SU-DHL-6 (cell line): ENCODE results near the gene SGCD.

Experiments used
- H2AFZ ChIP-seq: fragments of 200-600 bp; sonication (generic); 2 replicates; pipeline ENCODE4 v1.6.1; 2014; ENCODE audit warnings: low read depth, mild to moderate bottlenecking, moderate library complexity, mixed read lengths, antibody characterized with exemption, low read length; ENCODE audit not compliant: severe bottlenecking
- H3F3A ChIP-seq: fragments of 200-600 bp; shearing (Covaris generic); 2 replicates; pipeline ENCODE4 v1.6.0; 2016; ENCODE audit warnings: antibody characterized with exemption, mild to moderate bottlenecking; ENCODE audit not compliant: insufficient read depth
- H3K27ac ChIP-seq: fragments of 200-600 bp; sonication (generic); 2 replicates; pipeline ENCODE4 v1.5.1; 2016; ENCODE audit warnings: low read depth, mild to moderate bottlenecking, low read length, moderate library complexity, mixed read lengths
- H3K27me3 ChIP-seq: fragments of 200-600 bp; sonication (generic), shearing (Covaris generic); 2 replicates; pipeline ENCODE4 v1.6.0; 2014; ENCODE audit warnings: mild to moderate bottlenecking, low read length
- H3K36me3 ChIP-seq: fragments of 200-600 bp; sonication (generic); 2 replicates; pipeline ENCODE4 v1.6.1; 2014; ENCODE audit warnings: mild to moderate bottlenecking, low read length, mixed read lengths
- H3K4me2 ChIP-seq: fragments of 300-600, 200-600 bp; shearing (Covaris generic), sonication (generic); 2 replicates; pipeline ENCODE4 v1.6.0; 2014; ENCODE audit warnings: low read length, low read depth, mild to moderate bottlenecking; ENCODE audit not compliant: poor library complexity, severe bottlenecking
- H3K4me3 ChIP-seq: fragments of 200-600 bp; sonication (generic); 2 replicates; pipeline ENCODE4 v1.5.1; 2014; ENCODE audit warnings: antibody characterized with exemption, low read length, mild to moderate bottlenecking, mixed read lengths; ENCODE audit not compliant: insufficient read depth, poor library complexity, severe bottlenecking
- H3K79me2 ChIP-seq: fragments of 200-600 bp; sonication (generic); 2 replicates; pipeline ENCODE4 v1.6.1; 2014; ENCODE audit warnings: mild to moderate bottlenecking, low read length, moderate library complexity; ENCODE audit not compliant: insufficient read depth
- H3K9ac ChIP-seq: fragments of 200-600 bp; sonication (generic); 2 replicates; pipeline ENCODE4 v1.7.0; 2014; ENCODE audit warnings: mild to moderate bottlenecking, low read length
- H3K9me2 ChIP-seq: fragments of 200-600 bp; sonication (generic); replicated peaks from 2 replicates; pipeline ENCODE4 v1.6.1; 2014; ENCODE audit warnings: low read length; ENCODE audit not compliant: insufficient read depth
- H3K9me3 ChIP-seq: fragments of 200-600 bp; sonication (generic); 2 replicates; pipeline ENCODE4 v1.6.1; 2014; ENCODE audit warnings: low read length, mixed read lengths; ENCODE audit not compliant: insufficient read depth
- H4K20me1 ChIP-seq: fragments of 200-600 bp; sonication (generic); 2 replicates; pipeline ENCODE4 v1.6.1; 2014; ENCODE audit warnings: low read depth, mild to moderate bottlenecking, antibody characterized with exemption, low read length, moderate library complexity, mixed read lengths
- CTCF ChIP-seq: fragments of 200-600 bp; sonication (generic); IDR thresholded peaks from one replicate; pipeline ENCODE4 v1.5.1; 2017; ENCODE audit warnings: antibody characterized with exemption, mild to moderate bottlenecking, low read length, moderate library complexity; ENCODE audit not compliant: insufficient read depth, poor library complexity, severe bottlenecking
- EZH2phosphoT487 ChIP-seq: fragments of 200-600 bp; sonication (generic), shearing (Covaris generic); conservative IDR thresholded peaks from 2 replicates; pipeline ENCODE4 v1.6.1; 2018; ENCODE audit warnings: mild to moderate bottlenecking, antibody characterized with exemption, low read length, moderate library complexity, mixed read lengths

The SGCD gene

GRCh38 chr5:156331845-156332244 lies 4.9 kb downstream of the SGCD start:
- no peaks in the 10 kb centered on the region for H3K79me2 ChIP-seq
- no peaks in the 10 kb centered on the region for H3K27me3 ChIP-seq
- no peak overlapping the region for H2AFZ ChIP-seq
- no peaks in the 10 kb centered on the region for H3K9me3 ChIP-seq
- no peak overlapping the region for H3K27ac ChIP-seq
- H3K4me2 ChIP-seq, result no peak overlapping the region
- no peaks in the 10 kb centered on the region for H3K9me2 ChIP-seq
- no peaks in the 10 kb centered on the region for H3F3A ChIP-seq
- H3K4me3 ChIP-seq, result no peak overlapping the region
- TF ChIP-seq CTCF (no peak), EZH2phosphoT487 (no peak)
- H3K36me3 ChIP-seq, result no peaks in the 10 kb centered on the region
- no peak overlapping the region for H3K9ac ChIP-seq
- no peaks in the 10 kb centered on the region for H4K20me1 ChIP-seq

DNA sequence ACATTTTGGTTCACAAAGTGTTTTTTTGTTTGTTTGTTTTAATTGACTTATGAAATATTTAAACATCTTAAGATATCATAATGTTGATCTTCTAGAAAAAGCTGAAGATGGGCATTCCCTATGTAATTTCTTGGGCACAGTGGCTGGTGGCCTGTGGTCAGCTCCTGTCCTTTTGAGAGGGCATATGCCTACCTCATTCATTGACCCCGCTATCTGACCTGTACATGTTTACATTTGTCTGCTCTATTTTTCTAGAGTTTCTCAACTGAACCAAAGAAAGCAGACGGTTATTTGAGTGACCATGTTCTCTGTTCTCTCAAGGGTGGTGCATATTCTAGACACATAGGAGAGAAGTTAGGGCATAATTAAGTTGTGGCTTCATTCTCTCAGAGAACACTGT lies 5.3 kb downstream of the SGCD start:
- Histone ChIP-seq H3K79me2 (no peaks in the 10 kb centered on the region), H3K9ac (no peak overlapping the region), H3K27ac (no peak overlapping the region), H3K36me3 (no peaks in the 10 kb centered on the region), H2AFZ (no peak overlapping the region), H3K9me2 (no peaks in the 10 kb centered on the region), H3F3A (no peaks in the 10 kb centered on the region), H3K27me3 (no peaks in the 10 kb centered on the region), H3K4me3 (no peak overlapping the region), H3K9me3 (no peaks in the 10 kb centered on the region), H3K4me2 (no peak overlapping the region), H4K20me1 (no peaks in the 10 kb centered on the region)
- TF ChIP-seq EZH2phosphoT487 (no peak), CTCF (no peak)

GRCh38 chr5:156339139-156339841 lies 12.3 kb downstream of the SGCD start:
- Histone ChIP-seq H3K79me2 (no peaks in the 10 kb centered on the region), H3K9me2 (no peaks in the 10 kb centered on the region), H3K4me3 (no peak overlapping the region), H3K9ac (no peak overlapping the region), H3K9me3 (no peaks in the 10 kb centered on the region), H3K4me2 (no peak overlapping the region), H3K36me3 (no peaks in the 10 kb centered on the region), H2AFZ (no peak overlapping the region), H3K27me3 (no peaks in the 10 kb centered on the region), H3K27ac (no peak overlapping the region), H4K20me1 (no peaks in the 10 kb centered on the region), H3F3A (no peaks in the 10 kb centered on the region)
- TF ChIP-seq EZH2phosphoT487 (no peak), CTCF (no peak)
